Coronary artery (tissue), 2 donors: Measurements from ENCODE around the gene CEP20.
"Not testable (repeated sequence)": the region's sequence is repeated elsewhere in the genome, so short reads cannot be mapped to it uniquely, and the experiment has no call there.

ENCODE experiments used
- DNase-seq: peaks from one replicate; pipeline ENCODE4 v3.0.0-alpha.2; 2017; ENCODE audit warnings: low spot score
- H3K27ac ChIP-seq, 2 donors: fragments of 200-600 bp; sonication (generic); one replicate each; pipeline ENCODE4 v1.5.1; 2016 to 2019
- H3K4me3 ChIP-seq: fragments of 200-600 bp; sonication (generic); 2 replicates; pipeline ENCODE4 v1.5.1; 2016; ENCODE audit warnings: mild to moderate bottlenecking, moderate library complexity
- CTCF ChIP-seq: fragments of 200-600 bp; sonication (generic); IDR thresholded peaks from one replicate; pipeline ENCODE4 v1.5.1; 2019; ENCODE audit warnings: antibody characterized with exemption

Gene CEP20

DNA sequence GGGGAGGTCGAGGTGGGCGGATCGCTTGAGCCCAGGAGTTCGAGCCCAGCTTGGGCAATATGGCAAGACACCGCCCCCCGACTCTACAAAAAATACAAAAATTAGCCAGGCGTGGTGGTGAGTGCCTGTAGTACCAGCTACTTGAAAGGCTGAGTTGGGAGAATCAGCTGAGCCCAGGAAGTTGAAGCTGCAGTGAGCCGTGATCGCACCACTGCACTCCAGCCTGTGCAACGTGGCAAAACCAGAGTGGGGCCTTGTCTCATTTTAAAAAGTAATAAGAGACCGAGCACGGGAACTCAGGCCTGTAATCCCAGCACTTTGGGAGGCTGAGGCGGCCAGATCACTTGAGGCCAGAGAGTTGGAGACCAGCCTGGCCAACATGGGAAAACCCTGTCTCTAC is 36.6 kb upstream of the CEP20 start:
- TF ChIP-seq CTCF: no peak
- Histone ChIP-seq H3K27ac (no peak overlapping the region), H3K4me3 (no peak overlapping the region)
- DNase-seq: no peak

- no peak for TF ChIP-seq CTCF
- no peak overlapping the region for H3K27ac ChIP-seq
- H3K4me3 ChIP-seq: no peak overlapping the region
- DNase-seq: no peak
Measured at GRCh38 chr16:15919331-15919730, 30.9 kb upstream of the CEP20 start.

- H3K27ac ChIP-seq, H3K4me3 ChIP-seq, DNase-seq: not testable (repeated sequence)
Measured at GRCh38 chr16:15918314-15918713, 29.9 kb upstream of the CEP20 start.

GRCh38 chr16:15916323-15916722 is 27.9 kb upstream of the CEP20 start:
- Histone ChIP-seq H3K27ac (no peak overlapping the region), H3K4me3 (no peak overlapping the region)
- DNase-seq: no peak
- no peak for TF ChIP-seq CTCF

GRCh38 chr16:15915555-15916081 is 27.2 kb upstream of the CEP20 start:
- H3K4me3 ChIP-seq: no peak overlapping the region
- H3K27ac ChIP-seq: no peak overlapping the region
- no peak for DNase-seq
- no peak for TF ChIP-seq CTCF

- no peak for TF ChIP-seq CTCF
- Histone ChIP-seq H3K4me3 (no peak overlapping the region), H3K27ac (no peak overlapping the region)
- DNase-seq: no peak
Measured at GRCh38 chr16:15913046-15913698, 24.8 kb upstream of the CEP20 start.

DNA sequence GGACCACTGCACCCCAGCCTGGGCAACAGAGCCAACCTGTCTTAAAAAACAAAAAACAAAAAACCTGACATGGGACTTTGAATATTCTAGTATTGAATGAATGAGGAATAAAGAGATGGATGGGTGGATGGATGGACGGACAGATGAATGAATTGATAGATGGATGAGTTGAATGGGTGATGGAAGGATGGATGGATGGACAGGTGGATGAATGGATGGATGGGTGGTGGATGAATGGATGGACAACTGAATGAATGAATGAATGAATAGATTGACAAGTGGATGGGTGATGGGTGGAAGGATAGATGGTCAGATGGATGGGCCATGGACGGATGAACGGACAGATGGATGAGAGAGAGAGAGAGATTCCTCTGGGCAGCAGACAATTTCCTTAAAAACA is 22.8 kb upstream of the CEP20 start:
- TF ChIP-seq CTCF: no peak
- H3K4me3 ChIP-seq: no peak overlapping the region
- no peak overlapping the region for H3K27ac ChIP-seq
- DNase-seq: no peak
